Measurements from ENCODE around the gene CATSPER3.
A peak's percentile ranks its signal among the peaks of the same experiment; 100 is the strongest.
"Not testable (repeated sequence)": the region's sequence is repeated elsewhere in the genome, so short reads cannot be mapped to it uniquely, and the experiment has no call there.

The CATSPER3 gene

GRCh38 chr5:134975078-134975715 lies 7.5 kb downstream of the CATSPER3 start:
- peak; percentile 6 for DNase-seq (ENCODE audit: low read depth, low spot score)

DNA sequence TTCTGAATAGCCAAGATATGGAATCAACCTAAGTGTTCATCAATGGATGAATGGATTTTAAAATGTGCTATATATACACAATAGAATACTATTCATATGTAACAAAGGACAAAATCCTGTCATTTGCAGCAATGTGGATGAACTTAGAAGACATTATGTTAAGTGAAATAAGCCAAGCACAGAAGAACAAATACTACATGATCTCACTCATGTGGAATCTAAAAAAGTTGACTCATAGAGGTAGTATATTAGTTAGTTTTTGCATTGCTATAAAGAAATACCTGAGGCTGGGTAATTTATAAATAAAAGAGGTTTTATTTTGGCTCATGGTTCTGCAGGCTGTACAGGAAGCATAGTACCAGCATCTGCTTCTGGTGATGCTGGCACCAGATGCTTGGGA lies 8.1 kb downstream of the CATSPER3 start:
- DNase-seq (ENCODE audit: low read depth, low spot score) = no peak

DNA sequence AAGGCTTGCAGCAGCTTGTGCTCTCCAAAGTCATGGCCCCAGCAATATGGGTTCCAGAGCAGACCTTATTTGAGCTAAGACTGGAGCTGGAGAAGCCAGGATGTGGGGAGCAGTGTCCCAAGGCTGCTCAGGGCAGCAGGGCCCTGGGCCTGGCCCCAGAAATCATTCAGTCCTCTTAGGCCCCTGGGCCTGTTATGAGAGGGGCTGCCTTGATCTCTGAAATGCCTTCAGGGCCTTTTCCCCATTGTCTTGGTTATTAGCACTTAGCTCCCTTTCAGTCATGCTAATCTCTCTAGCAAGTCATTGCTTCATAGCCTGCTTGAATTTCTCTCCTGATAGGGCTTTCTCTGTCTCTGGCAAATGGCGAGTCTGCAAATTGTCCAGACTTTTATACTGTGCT lies 9.1 kb downstream of the CATSPER3 start:
- DNase-seq (ENCODE audit: low read depth, low spot score) = no peak

DNA sequence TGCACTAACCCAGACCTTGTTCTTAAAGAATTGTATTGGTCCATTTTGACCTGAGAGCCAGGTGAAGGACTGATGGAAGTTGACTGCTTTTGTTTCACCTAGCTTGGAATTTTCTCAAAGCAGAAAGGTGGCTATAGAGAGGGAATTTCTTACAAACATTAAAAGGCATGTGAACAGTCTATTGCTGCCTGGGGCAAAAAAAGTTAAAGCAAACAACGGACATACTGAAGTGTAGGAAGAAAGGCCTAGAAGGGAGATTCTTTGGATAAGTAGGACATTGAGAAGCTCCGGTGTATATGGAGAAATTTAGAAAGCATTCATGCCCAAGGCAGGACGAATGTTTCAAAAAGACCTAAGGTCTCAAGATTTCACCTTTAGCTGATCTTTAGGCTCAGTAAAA lies 11.7 kb downstream of the CATSPER3 start:
- DNase-seq (ENCODE audit: low read depth, low spot score) = no peak

DNA sequence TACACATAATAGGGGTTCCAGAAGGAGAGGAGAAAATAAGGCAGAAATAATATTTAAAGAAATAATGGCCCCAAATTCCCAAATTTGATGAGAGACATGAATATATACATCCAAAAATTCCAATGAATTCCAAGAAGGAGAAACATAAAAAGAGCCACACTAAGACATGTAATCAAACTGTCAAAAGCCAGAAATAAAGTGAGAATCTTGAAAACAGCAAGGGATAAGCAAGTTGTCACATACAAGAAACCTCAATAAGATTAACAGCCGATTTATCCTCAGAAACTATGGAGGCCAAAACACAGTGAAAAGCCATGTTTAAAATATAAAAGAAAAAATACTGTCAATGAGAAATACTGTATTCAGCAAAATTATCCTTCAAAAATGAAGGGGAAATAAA lies 14.5 kb downstream of the CATSPER3 start:
- no peak for DNase-seq (ENCODE audit: low read depth, low spot score)

GRCh38 chr5:134989266-134989830 lies 21.6 kb downstream of the CATSPER3 start:
- no peak for DNase-seq (ENCODE audit: low read depth, low spot score)

DNA sequence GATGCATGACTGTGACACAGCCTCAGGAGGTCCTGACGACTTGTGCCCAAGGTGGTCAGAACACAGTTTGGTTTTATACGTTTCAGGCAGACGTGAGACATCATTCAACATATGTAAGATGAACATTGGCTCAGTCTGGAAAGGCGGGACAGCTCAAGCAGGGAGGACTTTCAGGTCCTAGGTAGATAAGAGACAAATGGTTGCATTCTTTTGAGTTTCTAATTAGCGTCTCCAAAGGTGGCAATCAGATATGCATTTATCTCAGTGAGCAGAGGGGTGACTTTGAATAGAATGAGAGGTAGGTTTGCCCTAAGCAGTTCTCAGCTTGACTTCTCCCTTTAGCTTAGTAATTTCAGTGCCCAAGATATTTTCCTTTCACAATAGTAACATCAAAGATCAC lies 22.5 kb downstream of the CATSPER3 start:
- not testable (repeated sequence) for DNase-seq (ENCODE audit: low read depth, low spot score)

DNA sequence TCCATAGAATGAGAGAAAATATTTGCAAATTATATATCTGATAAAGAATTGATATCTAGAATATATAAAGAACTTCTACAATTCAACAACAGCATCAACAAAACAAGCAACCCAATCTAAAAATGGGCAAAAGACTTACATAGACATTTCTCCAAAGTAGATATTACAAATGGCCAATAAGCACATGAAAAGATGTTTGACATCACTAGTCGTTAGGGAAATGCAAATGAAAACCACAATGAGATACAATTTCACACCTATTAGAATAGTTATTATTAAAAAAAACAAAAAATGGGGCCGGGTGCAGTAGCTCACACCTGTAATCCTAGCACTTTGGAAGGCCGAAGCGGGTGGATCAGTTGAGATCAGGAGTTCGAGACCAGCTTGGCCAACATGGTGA lies 24.4 kb downstream of the CATSPER3 start:
- no peak for DNase-seq (ENCODE audit: low read depth, low spot score)

- no peak for DNase-seq (ENCODE audit: low read depth, low spot score)
These were observed 25.5 kb downstream of the CATSPER3 start for GRCh38 chr5:134993161-134993560.

DNA sequence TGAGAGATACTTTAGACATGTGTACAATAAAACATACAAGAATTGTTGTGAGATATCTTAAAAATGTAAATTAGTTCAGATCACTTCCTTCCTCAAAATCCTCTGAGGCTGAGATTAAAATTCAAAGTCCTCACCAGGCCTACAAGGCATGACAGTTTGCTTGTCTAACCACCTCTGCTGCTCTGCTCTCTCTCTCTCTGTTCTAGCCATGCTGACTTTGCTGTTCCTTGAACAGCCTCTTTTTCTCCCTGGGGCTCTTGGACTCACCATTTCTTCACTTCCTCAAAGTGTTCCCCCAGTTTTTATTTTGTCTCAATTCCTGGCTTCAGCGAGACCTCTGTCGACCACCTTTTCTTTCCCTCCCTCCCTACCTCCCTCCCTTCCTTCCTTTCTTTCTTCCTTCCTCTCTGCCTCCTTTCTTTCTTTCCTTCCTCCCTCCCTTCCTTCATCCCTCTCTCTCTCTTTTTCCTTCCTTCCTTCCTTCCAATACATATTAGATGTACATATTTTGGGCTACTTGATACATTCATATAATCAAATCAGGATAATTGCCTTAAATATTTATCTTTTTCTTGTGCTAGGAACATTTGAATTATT lies 27.0 kb downstream of the CATSPER3 start:
- DNase-seq (ENCODE audit: low read depth, low spot score) = no peak

- DNase-seq (ENCODE audit: low read depth, low spot score) = no peak
These were observed 28.2 kb downstream of the CATSPER3 start for GRCh38 chr5:134995850-134996402.

DNA sequence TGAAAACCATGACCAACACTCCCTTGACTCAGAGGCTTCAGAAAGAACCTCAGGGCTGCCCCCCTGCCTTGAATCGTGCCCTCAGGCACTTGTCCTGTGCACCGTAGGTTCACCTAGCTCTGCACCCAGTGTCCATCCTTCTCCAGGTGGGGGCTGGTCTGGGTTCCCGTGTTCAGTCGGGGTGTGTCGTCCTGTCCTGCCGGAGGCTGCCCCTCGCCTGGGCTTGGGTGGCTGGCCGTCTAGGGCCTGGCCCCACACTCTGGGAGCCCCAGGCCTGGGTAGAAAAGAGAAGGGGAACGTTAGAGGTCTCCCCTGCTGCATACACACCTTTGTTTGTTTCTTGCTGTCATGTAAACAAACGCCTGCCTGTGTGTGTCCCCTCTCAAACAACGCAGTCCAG lies 29.3 kb downstream of the CATSPER3 start:
- DNase-seq (ENCODE audit: low read depth, low spot score) = no peak

DNA sequence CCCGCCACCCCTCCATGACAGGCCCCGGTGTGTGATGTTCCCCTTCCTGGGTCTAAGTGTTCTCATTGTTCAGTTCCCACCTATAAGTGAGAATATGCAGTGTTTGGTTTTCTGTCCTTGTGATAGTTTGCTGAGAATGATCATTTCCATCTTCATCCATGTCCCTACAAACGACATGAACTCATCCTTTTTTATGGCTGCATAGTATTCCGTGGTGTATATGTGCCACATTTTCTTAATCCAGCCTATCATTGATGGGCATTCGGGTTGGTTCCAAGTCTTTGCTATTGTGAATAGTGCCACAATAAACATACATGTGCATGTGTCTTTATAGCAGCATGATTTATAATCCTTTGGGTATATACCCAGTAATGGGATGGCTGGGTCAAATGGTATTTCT lies 30.4 kb downstream of the CATSPER3 start:
- DNase-seq (ENCODE audit: low read depth, low spot score) = not testable (repeated sequence)

- DNase-seq (ENCODE audit: low read depth, low spot score) = no peak
These were observed 36.7 kb downstream of the CATSPER3 start for GRCh38 chr5:135004376-135004775.

- DNase-seq (ENCODE audit: low read depth, low spot score) = no peak
These were observed 37.4 kb downstream of the CATSPER3 start for GRCh38 chr5:135005076-135005475.

DNA sequence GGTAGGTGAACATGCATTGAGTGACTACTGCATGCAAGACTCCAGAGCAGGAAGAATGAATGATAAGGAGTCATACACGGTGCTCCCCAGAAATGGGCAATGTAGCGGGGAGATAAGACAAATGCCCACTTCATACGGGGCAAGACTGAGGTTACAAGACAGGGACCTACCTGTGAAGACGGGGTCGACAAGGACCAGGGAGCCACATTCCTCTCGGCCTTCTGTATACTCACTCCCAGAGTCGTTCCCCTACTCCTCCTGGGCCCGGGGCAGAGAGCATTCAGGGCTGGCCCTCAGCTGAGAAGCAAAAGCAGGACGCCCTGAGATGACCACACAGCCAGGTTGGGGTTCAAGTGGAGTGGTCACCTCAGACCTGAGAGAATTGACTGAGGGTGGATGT lies 39.6 kb downstream of the CATSPER3 start:
- no peak for DNase-seq (ENCODE audit: low read depth, low spot score)

DNA sequence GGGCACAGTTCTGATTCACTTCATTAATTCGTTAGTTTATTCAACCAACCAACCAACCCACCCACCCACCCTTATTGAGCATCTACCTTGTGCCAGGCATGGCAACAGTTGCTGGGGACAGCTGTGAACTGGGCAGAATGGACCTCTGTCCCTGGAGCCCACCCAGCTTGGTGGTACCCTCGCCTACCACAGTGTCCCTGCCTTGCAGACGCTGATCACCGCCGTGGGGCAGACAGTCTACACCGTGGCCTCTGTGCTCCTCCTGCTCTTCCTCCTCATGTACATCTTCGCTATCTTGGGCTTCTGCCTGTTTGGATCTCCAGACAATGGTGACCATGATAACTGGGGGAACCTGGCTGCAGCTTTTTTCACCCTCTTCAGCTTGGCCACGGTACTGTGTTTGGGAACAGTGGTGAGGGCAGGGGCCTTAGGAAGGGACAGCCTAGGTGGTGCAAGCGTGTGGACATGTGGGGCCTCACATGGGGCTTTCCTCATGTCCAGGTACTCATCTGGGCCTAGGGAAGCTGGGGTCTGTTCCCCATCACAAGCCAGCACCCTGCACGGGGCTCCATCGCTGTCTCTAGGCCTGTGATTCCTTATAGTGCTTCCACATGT lies 40.1 kb downstream of the CATSPER3 start:
- no peak for DNase-seq (ENCODE audit: low read depth, low spot score)

- DNase-seq (ENCODE audit: low read depth, low spot score) = no peak
These were observed 40.8 kb downstream of the CATSPER3 start for GRCh38 chr5:135008556-135008955.

- no peak for DNase-seq (ENCODE audit: low read depth, low spot score)
These were observed 41.5 kb downstream of the CATSPER3 start for GRCh38 chr5:135008981-135009735.

GRCh38 chr5:135009736-135010501 lies 42.2 kb downstream of the CATSPER3 start:
- no peak for DNase-seq (ENCODE audit: low read depth, low spot score)
